Activated CD8-positive, alpha-beta memory T cell treated with anti-CD3 and anti-CD28 coated beads for 48 hours (primary cell): ENCODE data around the gene RPS26.
"Not testable (repeated sequence)": the region's sequence is repeated elsewhere in the genome, so short reads cannot be mapped to it uniquely, and the experiment has no call there.

Experiments used
- DNase-seq, 3 experiments: peaks; one replicate each; pipeline ENCODE4 v3.0.0-alpha.2; 2020; ENCODE audit warnings: low read depth in 2 of 3, low spot score in 2 of 3

Gene RPS26

DNA sequence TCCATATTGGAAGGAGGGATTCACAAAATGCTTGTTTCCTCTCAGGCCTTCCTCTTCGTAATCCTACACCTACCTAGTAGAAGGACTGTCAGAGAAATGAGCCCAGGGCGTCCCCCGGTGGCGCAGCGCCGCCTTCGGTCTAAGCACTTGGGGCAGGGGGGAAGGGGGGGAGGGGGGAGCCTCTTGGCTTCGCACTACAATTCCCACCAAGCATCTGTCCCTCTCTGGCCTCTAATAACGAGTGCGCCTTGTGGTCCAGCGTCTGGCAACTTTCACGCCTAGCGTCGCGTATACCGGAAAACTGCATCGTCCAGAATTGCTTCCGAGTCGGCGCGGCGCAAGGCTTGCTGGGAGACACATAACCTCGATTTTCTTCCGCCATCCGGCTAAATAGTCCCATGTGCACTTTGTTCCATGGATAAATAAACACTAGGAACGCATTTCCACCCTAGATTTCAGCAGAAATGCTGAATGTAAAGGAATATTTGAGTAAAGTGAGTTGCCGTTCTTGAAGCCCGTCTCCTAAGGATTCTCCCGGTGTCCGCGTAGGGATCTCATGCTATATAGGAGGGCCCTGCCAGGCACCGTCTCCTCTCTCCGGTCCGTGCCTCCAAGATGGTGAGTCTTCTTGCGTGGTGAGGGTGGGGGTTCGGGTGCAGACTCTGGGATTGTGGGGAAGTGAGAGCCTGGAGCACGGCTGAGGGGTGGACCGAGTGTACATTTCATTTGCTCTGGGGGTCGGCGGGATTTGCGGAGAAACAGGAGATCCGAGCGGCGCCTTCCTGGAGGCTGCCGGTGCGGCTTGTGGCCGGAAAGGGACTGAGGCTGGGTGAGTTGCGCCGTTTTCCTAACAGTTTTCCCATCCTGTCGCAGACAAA lies at the start of gene RPS26:
RPS26 (plus strand) TSS at position 367 of the 878 bp plus-strand sequence; CDS start at position 616, 249 bp downstream.
- peak; percentile 77 to 86 (median 81) for DNase-seq

DNA sequence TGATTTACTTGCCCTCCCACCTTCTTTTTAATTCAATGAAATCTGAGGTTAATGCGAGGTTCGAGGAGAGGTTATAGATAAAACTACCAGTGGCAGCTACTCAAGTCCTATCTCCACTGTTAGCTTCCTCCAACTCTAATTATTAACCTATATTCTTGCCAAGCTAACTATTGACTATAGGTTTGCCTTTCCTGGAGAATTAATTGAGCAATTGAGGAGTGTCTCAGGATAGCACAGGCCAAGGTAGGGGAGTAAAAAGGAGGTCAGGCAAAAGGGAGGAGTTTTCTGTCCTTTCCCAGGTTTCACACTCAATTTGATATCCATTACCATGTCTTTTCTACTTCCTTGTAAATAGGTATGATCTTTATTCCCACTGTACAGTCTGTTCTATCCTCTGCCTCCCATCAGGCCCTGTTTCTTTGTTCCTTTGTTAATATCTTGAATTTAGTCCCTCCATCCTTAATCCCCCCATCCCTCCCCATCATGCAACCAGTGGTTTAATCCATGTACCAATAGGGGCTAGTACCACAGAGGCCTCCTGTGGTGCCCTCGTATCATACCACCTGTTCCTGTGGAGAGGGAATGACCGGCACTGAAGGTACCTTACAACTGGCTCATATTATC lies 48.4 kb upstream of the RPS26 start:
- no peak for DNase-seq

DNA sequence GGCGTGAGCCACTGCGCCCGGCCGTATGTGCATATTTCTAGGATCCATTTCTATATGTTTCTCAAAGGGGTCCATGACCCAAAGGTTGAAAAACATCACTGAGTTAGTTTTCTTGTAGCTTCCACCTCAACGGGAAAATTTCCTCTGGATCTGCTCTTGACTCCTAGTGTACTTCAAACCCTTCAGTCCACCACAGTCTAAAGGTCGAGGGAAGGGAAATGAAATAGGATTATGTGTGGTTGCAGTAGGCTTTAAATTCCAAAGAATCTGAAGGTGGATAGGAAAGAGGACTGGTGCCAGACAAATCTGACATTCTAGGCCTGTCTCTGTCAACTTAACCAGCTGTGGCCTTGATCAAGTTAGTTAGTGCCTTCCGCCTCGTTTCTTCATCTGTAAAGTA lies 46.4 kb upstream of the RPS26 start:
- no peak for DNase-seq

DNA sequence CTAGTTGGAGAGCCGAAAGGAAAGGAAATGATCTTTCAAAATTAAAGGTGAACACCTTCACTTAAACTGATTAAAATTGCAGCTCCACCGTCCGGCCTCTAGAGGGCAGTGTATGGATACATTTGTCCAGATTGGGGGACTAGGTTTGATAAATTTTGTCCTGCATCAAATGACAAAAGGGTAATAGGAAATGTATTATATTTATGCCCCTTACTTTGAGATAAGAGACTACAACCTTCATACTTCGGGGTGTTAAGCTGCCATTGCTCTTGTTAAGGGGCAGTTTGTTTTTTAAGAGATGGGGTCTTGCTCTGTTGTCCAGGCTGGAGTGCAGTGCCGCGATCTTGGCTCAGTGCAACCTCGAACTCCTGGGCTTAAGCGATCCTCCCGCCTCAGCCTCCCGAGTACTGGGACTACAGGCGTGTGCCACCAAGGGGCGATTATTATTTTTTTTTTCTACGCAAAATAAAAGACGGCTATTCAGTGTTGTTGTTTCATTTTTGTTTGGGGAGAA lies 45.5 kb upstream of the RPS26 start:
- DNase-seq = peak in 2 of 3 experiments; percentile 30 to 40

DNA sequence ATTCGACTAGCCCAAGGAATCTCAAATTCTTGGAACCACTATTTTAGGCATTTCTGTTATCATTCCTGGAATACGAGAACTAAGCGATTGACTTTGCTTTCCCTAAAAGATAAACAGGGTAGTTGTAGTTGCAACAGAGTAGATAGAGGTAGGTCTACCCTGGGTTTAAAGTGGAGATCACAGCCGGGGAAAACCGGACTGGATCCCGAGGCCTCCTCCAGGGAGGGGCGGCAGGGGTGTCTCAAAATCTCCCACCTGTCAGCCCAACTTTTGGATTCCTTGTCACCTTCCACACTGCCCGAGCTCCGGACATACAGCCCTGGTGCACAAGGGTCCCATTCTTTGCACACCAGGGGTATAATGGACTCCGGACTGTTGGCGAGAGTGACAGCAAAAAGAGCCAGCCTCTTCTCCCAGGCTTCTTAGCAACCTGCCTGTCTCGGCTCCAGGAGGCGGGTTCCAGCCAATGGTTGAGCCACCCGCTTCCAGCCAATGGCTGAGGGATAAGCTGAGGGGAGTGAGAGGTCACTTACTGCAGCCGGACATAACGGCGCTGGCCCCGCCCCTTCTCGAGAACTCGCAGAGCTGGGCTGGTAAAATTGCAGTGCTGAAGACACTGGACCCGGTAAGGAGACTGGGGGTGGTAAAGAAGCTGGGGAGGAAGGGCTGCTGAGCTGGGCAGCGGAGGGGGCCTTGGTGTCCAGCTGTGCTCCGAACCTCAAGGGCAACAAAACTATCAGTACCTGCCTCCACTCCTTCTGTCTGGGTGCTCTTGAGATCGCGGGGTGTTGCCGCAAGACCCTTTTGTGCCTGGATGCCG lies 44.8 kb upstream of the RPS26 start, which contains the start of gene SUOX:
SUOX (plus strand) TSS at position 562 of the 820 bp plus-strand sequence. CDS start 4,946 bp downstream, outside the sequence.
- DNase-seq = no peak

DNA sequence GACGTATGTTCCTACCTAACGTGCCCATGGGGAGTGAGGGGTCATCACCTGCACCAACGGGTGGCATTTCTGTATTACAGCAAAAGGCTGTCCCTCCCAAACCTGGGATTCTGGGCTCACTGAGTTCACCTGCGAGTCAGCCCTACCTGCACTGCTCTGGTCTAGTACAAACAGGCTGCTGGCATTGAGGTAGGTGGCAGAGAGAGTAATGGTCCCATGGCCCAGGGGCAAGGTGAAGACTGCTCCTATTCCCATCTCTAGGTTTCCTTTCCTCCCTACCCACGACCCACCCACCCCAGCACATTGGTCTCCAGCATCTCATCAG lies 44.2 kb upstream of the RPS26 start:
- DNase-seq = no peak

DNA sequence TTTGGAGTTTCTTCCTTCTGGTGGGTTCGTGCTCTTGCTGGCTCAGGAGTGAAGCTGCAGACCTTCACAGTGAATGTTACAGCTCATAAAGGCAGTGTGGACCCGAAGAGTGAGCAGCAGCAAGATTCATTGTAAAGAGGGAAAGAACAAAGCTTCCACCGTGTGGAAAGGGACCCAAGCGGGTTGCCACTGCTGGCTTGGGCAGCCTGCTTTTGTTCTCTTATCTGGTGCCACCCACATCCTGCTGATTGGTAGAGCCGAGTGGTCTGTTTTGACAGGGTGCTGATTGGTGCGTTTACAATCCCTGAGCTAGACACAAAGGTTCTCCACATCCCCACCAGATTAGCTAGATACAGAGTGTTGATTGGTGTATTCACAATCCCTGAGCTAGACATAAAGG lies 42.2 kb upstream of the RPS26 start:
- DNase-seq = not testable (repeated sequence)

DNA sequence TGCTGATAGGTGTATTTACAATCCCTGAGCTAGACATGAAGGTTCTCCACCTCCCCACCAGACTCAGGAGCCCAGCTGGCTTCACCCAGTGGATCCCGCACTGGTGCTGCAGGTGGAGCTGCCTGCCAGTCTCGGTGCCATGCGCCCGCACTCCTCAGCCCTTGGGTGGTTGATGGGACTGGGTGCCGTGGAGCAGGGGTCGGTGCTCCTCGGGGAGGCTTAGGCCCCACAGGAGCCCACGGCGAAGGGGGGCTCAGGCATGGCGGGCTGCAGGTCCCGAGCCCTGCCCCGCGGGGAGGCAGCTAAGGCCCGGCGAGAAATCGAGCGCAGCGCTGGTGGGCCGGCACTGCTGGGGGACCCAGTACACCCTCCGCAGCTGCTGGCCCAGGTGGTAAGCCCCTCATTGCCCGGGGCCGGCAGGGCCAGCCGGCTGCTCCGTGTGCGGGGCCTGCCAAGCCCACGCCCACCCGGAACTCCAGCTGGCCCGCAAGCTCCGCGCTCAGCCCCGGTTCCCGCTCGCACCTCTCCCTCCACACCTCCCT lies 41.6 kb upstream of the RPS26 start:
- DNase-seq = not testable (repeated sequence)

DNA sequence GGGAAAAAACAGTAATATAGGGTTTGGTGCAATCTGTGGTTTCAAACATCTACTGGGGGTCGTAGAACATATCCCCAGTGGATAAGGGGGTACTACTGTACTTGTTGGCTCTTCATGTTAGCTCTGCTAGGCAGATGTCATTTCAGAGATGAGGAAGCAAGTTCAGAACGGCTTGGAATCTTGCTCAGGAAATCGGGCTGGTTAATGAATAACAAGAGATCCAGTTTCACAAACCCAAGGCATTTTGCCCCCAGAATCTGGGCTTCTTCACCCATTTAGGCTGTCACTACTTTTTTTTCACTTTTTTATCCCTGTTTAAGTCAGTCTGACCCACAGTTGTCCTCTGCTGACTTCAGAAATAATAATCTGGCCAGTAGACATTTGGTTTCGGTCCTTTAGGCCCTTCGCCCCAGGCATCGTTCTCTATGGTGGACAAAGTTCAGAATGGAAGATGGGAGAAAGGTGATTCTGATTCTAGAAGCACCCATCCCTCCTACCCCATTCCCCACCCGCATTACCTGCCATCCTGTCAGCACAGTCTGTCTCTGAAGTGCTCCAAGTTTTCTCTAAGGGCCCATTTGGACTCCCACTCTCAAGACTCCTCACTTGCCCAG lies 40.1 kb upstream of the RPS26 start:
- DNase-seq = no peak

DNA sequence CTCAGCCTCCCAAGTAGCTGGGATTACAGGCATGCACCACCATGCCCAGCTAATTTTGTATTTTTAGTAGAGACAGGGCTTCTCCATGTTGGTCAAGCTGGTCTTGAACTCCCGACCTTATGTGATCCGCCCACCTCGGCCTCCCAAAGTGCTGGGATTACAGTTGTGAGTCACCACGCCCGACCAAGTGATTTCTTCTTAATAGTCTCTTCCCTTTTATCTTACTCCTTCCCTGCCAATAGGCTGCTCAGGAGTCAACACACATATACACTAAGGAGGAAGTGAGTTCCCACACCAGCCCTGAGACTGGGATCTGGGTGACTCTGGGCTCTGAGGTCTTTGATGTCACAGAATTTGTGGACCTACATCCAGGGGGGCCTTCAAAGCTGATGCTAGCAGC lies 38.3 kb upstream of the RPS26 start:
- not testable (repeated sequence) for DNase-seq

DNA sequence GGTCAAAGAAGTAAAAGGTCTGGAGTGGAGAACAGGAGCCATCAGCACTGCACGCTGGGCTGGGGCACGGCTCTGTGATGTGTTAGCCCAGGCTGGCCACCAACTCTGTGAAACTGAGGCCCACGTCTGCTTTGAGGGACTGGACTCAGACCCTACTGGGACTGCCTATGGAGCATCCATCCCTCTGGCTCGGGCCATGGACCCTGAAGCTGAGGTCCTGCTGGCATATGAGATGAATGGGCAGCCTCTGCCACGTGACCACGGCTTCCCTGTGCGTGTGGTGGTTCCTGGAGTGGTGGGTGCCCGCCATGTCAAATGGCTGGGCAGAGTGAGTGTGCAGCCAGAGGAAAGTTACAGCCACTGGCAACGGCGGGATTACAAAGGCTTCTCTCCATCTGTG lies 37.5 kb upstream of the RPS26 start:
- no peak for DNase-seq

DNA sequence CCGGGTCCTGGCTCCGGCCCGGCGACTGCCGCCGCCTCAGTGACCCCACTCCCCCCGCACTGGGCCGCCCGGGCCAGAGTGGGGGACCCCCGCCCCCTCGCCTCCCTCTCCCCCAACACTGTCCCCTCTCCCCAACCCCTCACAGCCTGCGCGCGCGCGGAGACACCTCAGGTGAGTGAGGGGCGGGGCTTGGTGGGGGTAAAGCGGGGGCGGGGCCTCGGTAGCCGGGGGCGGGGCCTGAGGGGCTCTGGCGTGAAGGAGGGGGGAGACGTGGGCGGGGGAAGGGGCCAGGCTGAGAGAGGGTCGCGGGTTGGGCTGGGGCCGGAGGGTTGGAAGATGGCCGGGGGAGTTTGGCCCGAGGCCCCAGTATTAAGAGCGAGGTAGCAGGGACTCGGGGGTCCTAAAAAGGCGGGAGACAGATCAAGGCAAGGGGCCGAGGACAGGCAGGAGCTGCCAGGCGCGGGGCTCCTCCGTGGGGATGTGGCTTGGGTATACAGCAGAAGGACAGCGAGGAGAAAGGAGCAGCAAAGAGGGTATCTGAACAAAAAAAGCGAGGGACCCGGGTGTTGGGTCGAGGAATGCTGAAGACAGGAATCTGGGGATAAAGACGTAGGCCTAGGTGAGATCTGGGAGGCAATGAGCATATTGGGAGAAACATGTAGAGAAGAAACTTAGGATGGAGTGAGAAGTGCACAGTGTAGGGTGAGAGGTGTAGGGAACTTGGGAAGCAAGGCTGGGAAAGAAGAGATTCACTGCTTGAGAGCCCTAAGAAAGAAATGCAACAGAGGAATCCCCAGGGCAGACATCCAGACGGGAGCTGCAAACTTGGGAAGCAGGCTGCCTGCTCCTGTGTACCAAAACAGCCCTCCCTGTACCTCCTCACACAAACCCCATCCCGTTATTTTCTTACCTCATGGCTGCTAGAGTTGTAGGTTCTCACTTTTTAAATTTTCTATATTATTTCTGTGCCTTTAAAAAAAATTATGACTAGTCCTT lies 33.9 kb upstream of the RPS26 start:
- peak in 1 of 3 experiments; percentile 37 for DNase-seq

DNA sequence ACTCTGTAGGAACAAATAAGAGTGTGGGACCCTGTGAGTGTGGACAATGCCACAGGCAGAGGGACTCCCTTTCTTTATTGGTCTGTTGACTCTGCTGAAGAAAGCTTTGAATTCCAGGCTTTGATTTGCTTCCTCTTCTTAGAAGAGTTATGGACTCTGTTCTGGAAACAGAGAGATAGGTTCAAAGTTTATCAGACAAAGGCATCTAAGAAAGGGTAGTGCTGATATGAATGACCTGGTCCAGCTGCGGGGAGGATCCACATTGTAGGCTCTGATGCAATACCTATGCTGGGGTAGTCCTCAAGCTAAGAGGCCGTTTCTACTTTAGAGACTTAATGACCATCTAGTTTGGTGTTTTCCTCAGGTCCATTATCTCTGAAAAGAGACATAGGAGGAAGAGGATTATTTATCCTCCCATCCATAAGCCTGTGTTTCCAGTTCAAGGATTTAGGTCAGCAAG lies 31.6 kb upstream of the RPS26 start:
- no peak for DNase-seq

DNA sequence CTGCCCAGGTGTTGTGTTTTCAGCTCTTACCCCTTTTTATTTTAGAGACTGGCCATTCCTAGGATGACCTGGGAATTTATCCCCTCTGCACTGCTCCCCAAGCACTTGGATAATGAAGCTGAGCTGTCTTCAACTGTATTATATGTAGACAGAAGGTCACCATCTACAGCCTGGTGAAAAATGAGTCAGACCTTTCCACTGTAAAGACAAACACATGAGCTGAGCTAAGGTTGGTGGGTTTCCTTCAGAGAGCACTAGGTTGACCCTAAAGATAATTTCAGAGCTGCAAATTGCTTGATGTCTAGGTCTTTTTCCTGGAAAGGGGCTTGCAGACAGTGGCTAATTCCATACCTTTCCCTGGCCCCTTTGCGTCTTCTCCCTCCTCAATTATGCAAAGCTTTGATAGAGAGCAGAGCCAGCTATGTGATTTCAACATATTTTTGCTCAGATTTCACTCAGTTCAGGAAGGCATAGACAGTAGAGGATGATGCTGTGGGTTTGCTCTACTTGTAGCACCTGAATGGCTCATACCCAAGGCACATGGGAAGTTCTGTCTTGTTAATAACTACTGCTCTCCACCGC lies 30.1 kb upstream of the RPS26 start:
- DNase-seq = no peak

DNA sequence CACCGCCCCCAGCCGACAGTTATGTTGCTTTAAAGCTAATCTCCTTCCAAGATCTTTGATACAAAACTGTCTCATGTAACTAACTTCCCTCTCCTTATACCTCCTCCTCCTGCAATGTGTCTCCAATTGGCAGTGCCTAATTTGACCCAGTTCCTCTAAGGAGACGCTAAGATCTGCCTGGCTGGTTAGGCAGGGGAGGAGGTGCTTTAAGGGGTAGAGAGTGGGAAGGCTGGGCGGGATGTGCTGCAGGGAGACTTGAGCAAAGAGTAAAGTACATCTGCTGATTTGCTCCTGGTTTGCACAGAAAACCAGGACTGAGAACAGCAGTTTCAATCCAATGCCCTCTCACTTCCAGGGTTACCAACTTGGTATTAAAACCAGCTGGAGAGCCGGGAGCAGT lies 28.2 kb upstream of the RPS26 start:
- no peak for DNase-seq

DNA sequence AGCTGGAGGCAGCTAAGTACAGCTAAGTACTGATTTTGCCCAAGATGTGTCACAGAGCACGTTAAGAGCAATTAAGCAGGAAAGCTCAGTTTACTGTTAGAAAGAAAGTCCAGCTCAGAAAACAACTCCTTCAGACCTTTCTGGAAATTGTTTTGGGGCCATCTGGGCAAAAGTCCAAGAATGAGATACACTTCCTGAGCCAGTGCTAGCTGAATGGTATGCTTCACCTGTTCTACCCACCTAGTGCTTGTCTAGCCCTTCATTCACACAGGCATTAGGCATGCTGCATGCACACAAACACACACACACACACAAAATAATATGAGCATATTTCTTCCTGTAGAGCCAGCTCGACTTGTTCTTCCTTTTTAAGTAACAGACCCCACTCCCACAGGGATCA lies 27.5 kb upstream of the RPS26 start:
- no peak for DNase-seq

DNA sequence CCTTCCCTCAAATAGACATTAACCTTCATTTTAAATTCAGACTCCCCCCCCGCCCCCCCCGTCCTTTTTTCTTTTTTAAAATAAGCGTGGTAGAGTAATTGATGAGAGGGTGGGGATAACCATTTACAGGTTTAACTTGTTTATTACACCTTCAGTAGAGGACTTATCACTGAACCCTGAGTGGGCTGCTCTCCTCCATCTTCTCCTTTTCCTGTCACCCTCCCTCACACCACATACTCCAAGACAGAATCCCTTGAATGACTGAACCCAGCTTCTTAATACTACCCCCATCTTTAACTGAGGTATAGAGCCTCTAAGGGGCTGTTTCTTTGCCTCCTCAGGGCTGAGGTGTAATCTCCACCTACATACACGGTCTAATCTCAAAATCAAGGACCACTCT lies 24.5 kb upstream of the RPS26 start:
- no peak for DNase-seq

DNA sequence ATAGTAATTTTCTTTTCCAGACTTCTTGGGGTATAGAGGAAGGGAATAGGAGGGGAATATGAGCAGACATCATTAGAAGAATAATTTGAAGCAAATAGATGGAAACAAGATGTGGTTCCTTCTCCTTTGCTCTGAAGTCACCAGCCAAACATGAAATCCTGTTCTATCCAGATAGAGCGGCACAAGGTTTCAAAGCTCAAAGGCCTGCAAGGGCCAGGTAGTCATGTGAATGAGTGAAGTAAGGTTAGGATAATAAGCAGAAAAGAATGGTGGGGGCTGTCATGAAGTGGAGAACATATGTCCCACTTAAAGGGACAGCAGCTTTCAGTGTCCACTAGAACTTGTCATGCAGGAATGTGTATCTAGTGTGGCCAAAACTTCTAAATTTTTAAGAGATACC lies 23.4 kb upstream of the RPS26 start:
- no peak for DNase-seq
